CD14-positive monocyte (primary cell): ENCODE results near the gene BPHL. TPM values are rescaled to one million over a fixed set of nuclear protein-coding genes. Genes with fewer than 3 reads are reported as not detected.
"Not testable (repeated sequence)": the region's sequence is repeated elsewhere in the genome, so short reads cannot be mapped to it uniquely, and the experiment has no call there.

Experiments
- DNase-seq, 3 donors: peaks; one replicate each; pipeline ENCODE4 v3.0.0-alpha.2; 2011 to 2022
- H2AFZ ChIP-seq: 2 replicates; pipeline ENCODE4 v1.6.0; 2012; ENCODE audit warnings: mild to moderate bottlenecking, low read depth, low read length, inconsistent platforms; ENCODE audit not compliant: insufficient read depth, poor library complexity, severe bottlenecking
- H3K27ac ChIP-seq, 2 donors: 1 replicate in 1 of 2; 2 replicates in 1 of 2; pipeline ENCODE4 v1.5.1; 2012 to 2013; ENCODE audit warnings: low read length in 2 of 2, control low read depth in 1 of 2, inconsistent platforms in 1 of 2, low read depth in 1 of 2, mild to moderate bottlenecking in 1 of 2
- H3K27me3 ChIP-seq, 2 donors: one replicate each; pipeline versions ENCODE4 v1.6.0 to v1.6.1; 2011 to 2013; ENCODE audit warnings: low read length in 2 of 2; ENCODE audit not compliant: control insufficient read depth in 2 of 2, insufficient read depth in 2 of 2
- H3K36me3 ChIP-seq, 2 donors: replicated peaks in 1 of 2; 1 replicate in 1 of 2; 2 replicates in 1 of 2; pipeline versions ENCODE4 v1.5.1 to v1.6.1; 2012 to 2013; ENCODE audit warnings: low read length in 2 of 2, control low read depth in 1 of 2, inconsistent platforms in 1 of 2, mild to moderate bottlenecking in 1 of 2; ENCODE audit not compliant: insufficient read depth in 2 of 2, control insufficient read depth in 1 of 2
- H3K4me1 ChIP-seq, 2 donors: 1 replicate in 1 of 2; 2 replicates in 1 of 2; pipeline versions ENCODE4 v1.5.1 to v1.6.1; 2012 to 2013; ENCODE audit warnings: low read length in 2 of 2, control low read depth in 1 of 2, inconsistent platforms in 1 of 2, mild to moderate bottlenecking in 1 of 2, moderate library complexity in 1 of 2; ENCODE audit not compliant: insufficient read depth in 2 of 2, control insufficient read depth in 1 of 2
- H3K4me2 ChIP-seq: replicated peaks from 2 replicates; pipeline ENCODE3; 2012; ENCODE audit warnings: low read length, moderate library complexity, mild to moderate bottlenecking; ENCODE audit not compliant: poor library complexity, severe bottlenecking; ENCODE audit errors: extremely low read depth
- H3K4me3 ChIP-seq, 3 experiments: fragments of 200-600 bp in 1 of 3; sonication (generic) in 1 of 3; replicated peaks in 1 of 3; 1 replicate in 2 of 3; 2 replicates in 1 of 3; pipeline ENCODE4 v1.5.1; 2011 to 2013; ENCODE audit warnings: low read length in 3 of 3, mild to moderate bottlenecking in 3 of 3, control low read depth in 2 of 3, low read depth in 2 of 3, inconsistent platforms in 1 of 3, moderate library complexity in 1 of 3
- H3K79me2 ChIP-seq: 2 replicates; pipeline ENCODE4 v1.6.0; 2012; ENCODE audit warnings: mild to moderate bottlenecking, control low read depth, inconsistent platforms, low read length, moderate library complexity; ENCODE audit not compliant: insufficient read depth
- H3K9ac ChIP-seq: 2 replicates; pipeline ENCODE4 v1.6.0; 2017; ENCODE audit warnings: low read length, mild to moderate bottlenecking; ENCODE audit not compliant: insufficient read depth, poor library complexity, severe bottlenecking
- H3K9me3 ChIP-seq, 2 donors: replicated peaks in 1 of 2; 1 replicate in 1 of 2; 2 replicates in 1 of 2; pipeline versions ENCODE4 v1.5.1 to v1.6.1; 2012 to 2013; ENCODE audit warnings: low read length in 2 of 2, control low read depth in 1 of 2; ENCODE audit not compliant: control insufficient read depth in 1 of 2, insufficient read depth in 1 of 2
- H4K20me1 ChIP-seq: 2 replicates; pipeline ENCODE4 v1.6.0; 2012; ENCODE audit warnings: mild to moderate bottlenecking, low read length, control low read depth, moderate library complexity; ENCODE audit not compliant: insufficient read depth
- H3K27ac Mint-ChIP-seq, 7 donors: one replicate each; pipeline ENCODE4 v1.8.0; 2020; ENCODE audit warnings: mild to moderate bottlenecking in 7 of 7, mixed read lengths in 7 of 7, moderate library complexity in 6 of 7, inconsistent platforms in 2 of 7
- H3K27me3 Mint-ChIP-seq, 3 donors: one replicate each; pipeline ENCODE4 v1.8.0; 2021 to 2022; ENCODE audit warnings: low read depth in 3 of 3, mild to moderate bottlenecking in 3 of 3, mixed read lengths in 3 of 3, moderate library complexity in 3 of 3, inconsistent platforms in 1 of 3
- H3K36me3 Mint-ChIP-seq, 2 donors: one replicate each; pipeline ENCODE4 v1.8.0; 2020; ENCODE audit warnings: mixed read lengths in 2 of 2, inconsistent platforms in 1 of 2, mild to moderate bottlenecking in 1 of 2
- H3K4me1 Mint-ChIP-seq: one replicate; pipeline ENCODE4 v1.8.0; 2020; ENCODE audit warnings: mild to moderate bottlenecking, mixed read lengths
- H3K4me3 Mint-ChIP-seq, 2 donors: one replicate each; pipeline ENCODE4 v1.8.0; 2020; ENCODE audit warnings: mild to moderate bottlenecking in 2 of 2, mixed read lengths in 2 of 2, moderate library complexity in 1 of 2
- H3K9me3 Mint-ChIP-seq, 7 donors: one replicate each; pipeline ENCODE4 v1.8.0; 2020 to 2022; ENCODE audit warnings: mixed read lengths in 7 of 7, mild to moderate bottlenecking in 6 of 7, moderate library complexity in 6 of 7, inconsistent platforms in 2 of 7
- WGBS: methylation state at CpG from one replicate; pipeline ENCODE4 v1.1.5; 2013; ENCODE audit warnings: missing lambda C conversion rate; ENCODE audit not compliant: insufficient coverage; 5-methylcytosine and 5-hydroxymethylcytosine counted together
- intact Hi-C, 2 donors: fragments of 100-400 bp; cut with micrococcal nuclease; formaldehyde crosslinking; loops; one replicate each; pipeline versions ENCODE4 v1.15.0 to v1.15.1; 2023
- polyA plus RNA-seq, 3 donors: library from polyadenylated mRNA; depleted of rRNA in 1 of 3; unstranded in 2 of 3; stranded (reverse) in 1 of 3; fragments of 300-500 nt in 2 of 3; fragments of >200 nt in 1 of 3; fragmentation: Illumina TruSeq in 2 of 3; gene quantifications; 1 replicate in 2 of 3; 2 replicates in 1 of 3; pipeline ENCODE4 v1.2.3, GENCODE V29; 2012 to 2021
- TF ChIP-seq, protein P1 (sequence below): fragments of 200-600 bp; IDR thresholded peaks from one replicate; pipeline ENCODE4 v1.8.0; 2022; ENCODE audit warnings: antibody characterized with exemption, mild to moderate bottlenecking

The BPHL gene
- polyA plus RNA-seq, 3 donors, result 4.6 to 7.8 (median 5.9) TPM

DNA sequence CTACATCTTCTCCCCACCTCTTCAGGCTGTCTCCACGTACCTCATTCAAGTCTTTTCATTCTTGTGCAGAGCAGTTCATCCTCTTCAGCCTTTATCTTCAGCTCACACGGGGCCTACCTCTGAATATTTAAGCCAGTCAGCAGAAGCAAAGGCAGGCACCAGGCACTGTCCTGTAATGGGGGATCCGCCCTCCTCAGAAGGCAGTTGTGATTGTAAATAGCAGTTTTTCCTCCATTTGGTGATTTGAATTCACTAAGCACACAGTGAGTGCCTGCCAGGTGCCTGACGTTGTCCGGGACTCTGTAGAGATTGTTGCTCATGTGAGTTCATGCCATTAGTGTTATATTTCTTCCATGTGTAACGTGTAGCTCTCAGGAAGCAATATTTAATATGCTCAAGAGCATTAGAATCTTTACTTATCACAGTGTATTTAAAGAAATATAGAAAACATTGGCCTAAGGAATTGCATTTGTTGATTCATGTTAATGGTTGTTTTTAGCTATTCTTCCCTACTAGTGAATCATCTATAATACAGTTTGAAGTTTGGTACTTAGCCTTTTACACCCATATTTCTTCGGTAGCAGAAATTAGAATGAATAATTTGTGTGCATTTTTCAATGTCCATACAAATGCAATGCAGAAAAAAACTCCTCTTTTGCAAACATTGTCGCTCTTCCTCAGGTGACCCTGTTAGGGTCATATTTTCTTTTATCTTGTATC is 17.9 kb downstream of the BPHL start:
- Histone ChIP-seq H3K4me1 (peaks cover 26 to 33% of the 10 kb centered on the region in 2 donors), H3K27me3 (no peaks in the 10 kb centered on the region), H3K79me2 (no peaks in the 10 kb centered on the region), H3K27ac (no peak overlapping the region), H3K4me2 (no peak overlapping the region), H3K36me3 (no peaks in the 10 kb centered on the region), H3K9ac (no peak overlapping the region), H4K20me1 (no peaks in the 10 kb centered on the region), H3K9me3 (no peaks in the 10 kb centered on the region), H3K4me3 (no peak overlapping the region), H2AFZ (no peak overlapping the region)
- Mint-ChIP-seq H3K4me1 (peaks cover 30% of the 10 kb centered on the region), H3K36me3 (peaks cover 9 to 11% of the 10 kb centered on the region in 2 donors), H3K27ac (no peak overlapping the region), H3K9me3 (no peaks in the 10 kb centered on the region), H3K4me3 (no peak overlapping the region), H3K27me3 (peaks cover 1 to 3% (median 2%) of the 10 kb centered on the region in 3 donors)
- 100% methylated on average over 3 of the region's 8 CpGs for WGBS
- TF ChIP-seq, protein P1, sequence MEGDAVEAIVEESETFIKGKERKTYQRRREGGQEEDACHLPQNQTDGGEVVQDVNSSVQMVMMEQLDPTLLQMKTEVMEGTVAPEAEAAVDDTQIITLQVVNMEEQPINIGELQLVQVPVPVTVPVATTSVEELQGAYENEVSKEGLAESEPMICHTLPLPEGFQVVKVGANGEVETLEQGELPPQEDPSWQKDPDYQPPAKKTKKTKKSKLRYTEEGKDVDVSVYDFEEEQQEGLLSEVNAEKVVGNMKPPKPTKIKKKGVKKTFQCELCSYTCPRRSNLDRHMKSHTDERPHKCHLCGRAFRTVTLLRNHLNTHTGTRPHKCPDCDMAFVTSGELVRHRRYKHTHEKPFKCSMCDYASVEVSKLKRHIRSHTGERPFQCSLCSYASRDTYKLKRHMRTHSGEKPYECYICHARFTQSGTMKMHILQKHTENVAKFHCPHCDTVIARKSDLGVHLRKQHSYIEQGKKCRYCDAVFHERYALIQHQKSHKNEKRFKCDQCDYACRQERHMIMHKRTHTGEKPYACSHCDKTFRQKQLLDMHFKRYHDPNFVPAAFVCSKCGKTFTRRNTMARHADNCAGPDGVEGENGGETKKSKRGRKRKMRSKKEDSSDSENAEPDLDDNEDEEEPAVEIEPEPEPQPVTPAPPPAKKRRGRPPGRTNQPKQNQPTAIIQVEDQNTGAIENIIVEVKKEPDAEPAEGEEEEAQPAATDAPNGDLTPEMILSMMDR, result no peak
- DNase-seq, result no peak
- intact Hi-C loops, result no loop called here

DNA sequence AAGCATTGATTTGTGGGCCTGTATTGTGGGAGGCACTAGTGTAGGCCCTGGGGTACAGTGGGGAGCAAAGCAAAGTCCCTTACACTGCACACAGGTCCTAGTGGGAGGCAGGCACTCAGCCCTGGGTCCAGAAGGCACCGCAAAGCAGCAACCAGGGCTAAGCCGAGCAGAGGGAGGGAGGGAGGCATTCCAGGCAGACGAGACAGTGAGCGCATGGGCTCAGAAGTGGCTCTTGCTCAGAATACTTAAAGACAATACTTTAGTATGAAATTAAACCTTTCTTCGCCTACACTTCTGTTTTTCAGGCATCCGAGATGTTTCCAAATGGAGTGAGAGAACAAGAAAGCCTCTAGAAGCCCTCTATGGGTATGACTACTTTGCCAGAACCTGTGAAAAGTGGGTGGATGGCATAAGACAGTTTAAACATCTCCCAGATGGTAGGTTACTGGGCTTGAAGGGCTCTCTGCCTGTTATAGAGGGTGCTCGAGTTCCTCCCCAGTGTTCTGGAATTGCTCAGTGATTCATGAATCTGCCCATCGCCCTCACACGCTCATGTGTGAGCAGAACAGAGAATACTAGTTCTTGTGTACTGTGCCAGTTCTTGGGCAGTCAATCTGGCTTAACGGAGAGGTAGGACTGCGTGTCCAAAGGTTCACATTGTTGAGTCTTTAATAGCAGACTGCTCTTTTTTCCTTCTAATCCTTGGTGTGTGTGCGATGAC is 18.7 kb downstream of the BPHL start:
- DNase-seq, result no peak
- Histone ChIP-seq H3K4me2 (no peak overlapping the region), H3K9ac (no peak overlapping the region), H4K20me1 (no peaks in the 10 kb centered on the region), H3K4me3 (no peak overlapping the region), H3K27me3 (no peaks in the 10 kb centered on the region), H3K79me2 (no peaks in the 10 kb centered on the region), H3K9me3 (no peaks in the 10 kb centered on the region), H2AFZ (no peak overlapping the region), H3K27ac (no peak overlapping the region), H3K4me1 (peaks cover 26 to 33% of the 10 kb centered on the region in 2 donors), H3K36me3 (no peaks in the 10 kb centered on the region)
- Mint-ChIP-seq H3K4me3 (no peak overlapping the region), H3K27me3 (peaks cover under 1 to 3% (median 2%) of the 10 kb centered on the region in 3 donors), H3K4me1 (peaks cover 30% of the 10 kb centered on the region), H3K36me3 (peaks cover 8 to 9% of the 10 kb centered on the region in 2 donors), H3K27ac (peak overlapping the region in 2 of 7 donors; percentile 56 to 78), H3K9me3 (no peaks in the 10 kb centered on the region)
- 96% methylated on average over 7 of the region's 12 CpGs for WGBS
- intact Hi-C loops, result no loop called here
- TF ChIP-seq, protein P1, result no peak

DNA sequence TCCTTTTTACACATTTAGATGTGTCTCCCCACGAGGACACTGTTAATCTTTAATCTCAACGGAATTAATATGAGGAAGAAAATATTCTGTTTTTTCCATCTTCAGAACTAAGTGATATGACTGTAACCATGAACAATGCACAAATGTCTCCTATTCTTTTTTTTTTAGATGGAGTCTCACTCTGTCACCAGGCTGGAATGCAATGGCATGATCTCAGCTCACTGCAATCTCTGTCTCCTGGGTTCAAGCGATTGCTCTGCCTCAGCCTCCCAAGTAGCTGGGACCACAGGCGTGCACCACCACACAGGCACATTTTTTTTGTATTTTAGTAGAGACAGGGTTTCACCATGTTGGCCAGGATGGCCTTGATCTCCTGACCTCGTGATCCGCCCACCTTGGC is 19.4 kb downstream of the BPHL start:
- H3K4me2 ChIP-seq, H3K9me3 Mint-ChIP-seq, DNase-seq, H3K36me3 Mint-ChIP-seq, H3K27me3 ChIP-seq, H3K4me3 Mint-ChIP-seq, H3K9me3 ChIP-seq, intact Hi-C loops, H3K36me3 ChIP-seq, H3K27me3 Mint-ChIP-seq, H2AFZ ChIP-seq, H3K9ac ChIP-seq, H4K20me1 ChIP-seq, H3K4me3 ChIP-seq, H3K79me2 ChIP-seq: not testable (repeated sequence)
- Mint-ChIP-seq H3K4me1 (peaks cover 30% of the 10 kb centered on the region), H3K27ac (peak overlapping the region; percentile 43 to 90 (median 80))
- WGBS, result no CpG with 5 or more reads among the region's 6 CpGs
- Histone ChIP-seq H3K27ac (peak overlapping the region in 1 of 2 donors; percentile 74), H3K4me1 (peaks cover 26 to 33% of the 10 kb centered on the region in 2 donors)
